ENCODE data around the gene THBS2. TPM values are rescaled to one million over a fixed set of nuclear protein-coding genes. Genes with fewer than 3 reads are reported as not detected.

THBS2 gene
- total RNA-seq, 3 donors from 2014 or later (not counting 1 experiment from before 2014, with no cell fraction given), result not detected

GRCh38 chr6:169189182-169189581, 64.5 kb downstream of the THBS2 start:
- TF ChIP-seq, protein P1, sequence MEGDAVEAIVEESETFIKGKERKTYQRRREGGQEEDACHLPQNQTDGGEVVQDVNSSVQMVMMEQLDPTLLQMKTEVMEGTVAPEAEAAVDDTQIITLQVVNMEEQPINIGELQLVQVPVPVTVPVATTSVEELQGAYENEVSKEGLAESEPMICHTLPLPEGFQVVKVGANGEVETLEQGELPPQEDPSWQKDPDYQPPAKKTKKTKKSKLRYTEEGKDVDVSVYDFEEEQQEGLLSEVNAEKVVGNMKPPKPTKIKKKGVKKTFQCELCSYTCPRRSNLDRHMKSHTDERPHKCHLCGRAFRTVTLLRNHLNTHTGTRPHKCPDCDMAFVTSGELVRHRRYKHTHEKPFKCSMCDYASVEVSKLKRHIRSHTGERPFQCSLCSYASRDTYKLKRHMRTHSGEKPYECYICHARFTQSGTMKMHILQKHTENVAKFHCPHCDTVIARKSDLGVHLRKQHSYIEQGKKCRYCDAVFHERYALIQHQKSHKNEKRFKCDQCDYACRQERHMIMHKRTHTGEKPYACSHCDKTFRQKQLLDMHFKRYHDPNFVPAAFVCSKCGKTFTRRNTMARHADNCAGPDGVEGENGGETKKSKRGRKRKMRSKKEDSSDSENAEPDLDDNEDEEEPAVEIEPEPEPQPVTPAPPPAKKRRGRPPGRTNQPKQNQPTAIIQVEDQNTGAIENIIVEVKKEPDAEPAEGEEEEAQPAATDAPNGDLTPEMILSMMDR (IDR thresholded peaks at IDR 0.05), result no peak
- Mint-ChIP-seq H3K27me3 (ENCODE audit: low read depth in 2 of 2) (peaks cover 6 to 9% of the 10 kb centered on the region in 2 donors), H3K4me3 (no peak overlapping the region), H3K9me3 (no peaks in the 10 kb centered on the region), H3K4me1 (no peaks in the 10 kb centered on the region), H3K27ac (no peak overlapping the region), H3K36me3 (no peaks in the 10 kb centered on the region)
- DNase-seq (no peak), ATAC-seq (no peak)
- WGBS (ENCODE audit: insufficient coverage), result 87% methylated on average over 8 of the region's 8 CpGs
- Histone ChIP-seq H3K27me3 (ENCODE audit: control insufficient read depth, insufficient read depth, low read length) (no peaks in the 10 kb centered on the region), H3K36me3 (ENCODE audit: control insufficient read depth, insufficient read depth, low read length) (no peaks in the 10 kb centered on the region), H3K4me3 (ENCODE audit: low read length) (no peak overlapping the region), H3K27ac (ENCODE audit: low read length) (no peak overlapping the region), H3K4me1 (ENCODE audit: control insufficient read depth, insufficient read depth, low read length) (no peaks in the 10 kb centered on the region), H3K9me3 (ENCODE audit: control insufficient read depth, insufficient read depth, low read length) (no peaks in the 10 kb centered on the region)
- intact Hi-C loops (cut with micrococcal nuclease), result no loop called here

DNA sequence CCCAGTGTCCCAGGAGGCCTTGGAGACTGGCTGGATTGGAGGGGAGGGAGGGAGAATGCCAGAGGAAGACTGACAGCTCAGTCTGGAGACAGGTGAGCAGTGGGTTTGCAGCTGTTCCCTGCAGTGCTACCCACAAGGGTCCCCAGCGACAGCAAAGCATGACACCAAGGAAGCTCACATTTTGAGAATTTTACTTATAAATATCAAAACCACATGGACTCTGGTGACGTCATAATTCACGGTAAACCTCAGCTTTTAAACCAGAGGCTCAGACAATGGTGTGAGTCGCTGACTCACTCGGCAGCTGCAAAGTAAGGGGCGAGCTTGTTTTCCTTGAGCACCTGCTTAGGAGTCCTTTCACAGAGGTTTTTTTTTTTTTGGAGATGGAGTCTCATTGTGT, 65.2 kb downstream of the THBS2 start:
- Mint-ChIP-seq H3K36me3 (no peaks in the 10 kb centered on the region), H3K9me3 (no peaks in the 10 kb centered on the region), H3K4me3 (no peak overlapping the region), H3K4me1 (no peaks in the 10 kb centered on the region), H3K27me3 (ENCODE audit: low read depth in 2 of 2) (peaks cover 3 to 6% of the 10 kb centered on the region in 2 donors), H3K27ac (no peak overlapping the region)
- intact Hi-C loops (cut with micrococcal nuclease), result no loop called here
- Histone ChIP-seq H3K4me1 (ENCODE audit: control insufficient read depth, insufficient read depth, low read length) (no peaks in the 10 kb centered on the region), H3K9me3 (ENCODE audit: control insufficient read depth, insufficient read depth, low read length) (no peaks in the 10 kb centered on the region), H3K4me3 (ENCODE audit: low read length) (no peak overlapping the region), H3K27ac (ENCODE audit: low read length) (no peak overlapping the region), H3K27me3 (ENCODE audit: control insufficient read depth, insufficient read depth, low read length) (no peaks in the 10 kb centered on the region), H3K36me3 (ENCODE audit: control insufficient read depth, insufficient read depth, low read length) (no peaks in the 10 kb centered on the region)
- WGBS (ENCODE audit: insufficient coverage), result 30% methylated on average over 6 of the region's 6 CpGs
- TF ChIP-seq, protein P1 (IDR thresholded peaks at IDR 0.05), result no peak
- ATAC-seq (peak in 1 of 3 donors; percentile 40), DNase-seq (peak in 1 of 2 donors; percentile 38)

DNA sequence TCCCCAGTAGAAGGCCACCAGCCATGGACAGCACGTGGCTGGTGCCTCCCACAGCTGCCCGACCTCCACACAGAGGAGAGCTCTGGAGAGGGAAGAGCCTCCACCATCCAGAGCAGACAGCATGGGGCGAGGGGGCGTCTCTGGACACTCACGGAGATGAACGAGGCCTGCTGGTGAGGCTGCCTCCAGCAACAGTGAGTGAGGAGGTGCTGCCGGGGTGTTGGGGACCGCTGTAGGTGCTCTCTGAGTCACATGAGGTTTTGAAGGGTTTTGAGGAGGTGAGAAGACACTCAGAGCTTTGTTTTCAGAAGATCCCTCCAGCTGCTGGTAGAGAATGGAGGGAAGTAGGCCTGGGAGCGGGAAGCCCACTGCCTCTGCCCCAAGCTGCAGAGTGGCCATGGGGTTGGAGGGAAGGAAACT, 65.6 kb downstream of the THBS2 start:
- ATAC-seq (peak in 1 of 3 donors; percentile 12), DNase-seq (no peak)
- Histone ChIP-seq H3K27me3 (ENCODE audit: control insufficient read depth, insufficient read depth, low read length) (no peaks in the 10 kb centered on the region), H3K36me3 (ENCODE audit: control insufficient read depth, insufficient read depth, low read length) (no peaks in the 10 kb centered on the region), H3K4me1 (ENCODE audit: control insufficient read depth, insufficient read depth, low read length) (no peaks in the 10 kb centered on the region), H3K4me3 (ENCODE audit: low read length) (no peak overlapping the region), H3K9me3 (ENCODE audit: control insufficient read depth, insufficient read depth, low read length) (no peaks in the 10 kb centered on the region), H3K27ac (ENCODE audit: low read length) (no peak overlapping the region)
- intact Hi-C loops (cut with micrococcal nuclease), result no loop called here
- Mint-ChIP-seq H3K4me1 (no peaks in the 10 kb centered on the region), H3K27me3 (ENCODE audit: low read depth in 2 of 2) (peaks cover 0 to 4% of the 10 kb centered on the region in 2 donors), H3K27ac (no peak overlapping the region), H3K4me3 (no peak overlapping the region), H3K9me3 (no peaks in the 10 kb centered on the region), H3K36me3 (no peaks in the 10 kb centered on the region)
- 70% methylated on average over 9 of the region's 9 CpGs for WGBS (ENCODE audit: insufficient coverage)
- TF ChIP-seq, protein P1 (IDR thresholded peaks at IDR 0.05), result no peak

GRCh38 chr6:169186496-169187169, 67.0 kb downstream of the THBS2 start:
- Mint-ChIP-seq H3K4me3 (no peak overlapping the region), H3K27ac (no peak overlapping the region)
- peak in 1 of 3 donors; percentile 29 for ATAC-seq

More at GRCh38 chr6:169186496-169187169, 67.0 kb downstream of the THBS2 start:
- Histone ChIP-seq H3K27ac (ENCODE audit: low read length) (no peak overlapping the region), H3K4me1 (ENCODE audit: control insufficient read depth, insufficient read depth, low read length) (no peaks in the 10 kb centered on the region), H3K27me3 (ENCODE audit: control insufficient read depth, insufficient read depth, low read length) (no peaks in the 10 kb centered on the region), H3K9me3 (ENCODE audit: control insufficient read depth, insufficient read depth, low read length) (no peaks in the 10 kb centered on the region), H3K36me3 (ENCODE audit: control insufficient read depth, insufficient read depth, low read length) (no peaks in the 10 kb centered on the region), H3K4me3 (ENCODE audit: low read length) (no peak overlapping the region)
- DNase-seq, result peak in 1 of 2 donors; percentile 11
- 83% methylated on average over 24 of the region's 25 CpGs for WGBS (ENCODE audit: insufficient coverage)
- peaks cover 0 to 3% of the 10 kb centered on the region in 2 donors for H3K27me3 Mint-ChIP-seq (ENCODE audit: low read depth in 2 of 2)
- no peaks in the 10 kb centered on the region for H3K4me1 Mint-ChIP-seq
- H3K9me3 Mint-ChIP-seq, result no peaks in the 10 kb centered on the region
- H3K36me3 Mint-ChIP-seq, result no peaks in the 10 kb centered on the region
- TF ChIP-seq, protein P1 (IDR thresholded peaks at IDR 0.05), result no peak
- intact Hi-C loops (cut with micrococcal nuclease), result no loop called here

Measured in natural killer cell (primary cell).